ENCODE results near the gene MAPK4.

DNA sequence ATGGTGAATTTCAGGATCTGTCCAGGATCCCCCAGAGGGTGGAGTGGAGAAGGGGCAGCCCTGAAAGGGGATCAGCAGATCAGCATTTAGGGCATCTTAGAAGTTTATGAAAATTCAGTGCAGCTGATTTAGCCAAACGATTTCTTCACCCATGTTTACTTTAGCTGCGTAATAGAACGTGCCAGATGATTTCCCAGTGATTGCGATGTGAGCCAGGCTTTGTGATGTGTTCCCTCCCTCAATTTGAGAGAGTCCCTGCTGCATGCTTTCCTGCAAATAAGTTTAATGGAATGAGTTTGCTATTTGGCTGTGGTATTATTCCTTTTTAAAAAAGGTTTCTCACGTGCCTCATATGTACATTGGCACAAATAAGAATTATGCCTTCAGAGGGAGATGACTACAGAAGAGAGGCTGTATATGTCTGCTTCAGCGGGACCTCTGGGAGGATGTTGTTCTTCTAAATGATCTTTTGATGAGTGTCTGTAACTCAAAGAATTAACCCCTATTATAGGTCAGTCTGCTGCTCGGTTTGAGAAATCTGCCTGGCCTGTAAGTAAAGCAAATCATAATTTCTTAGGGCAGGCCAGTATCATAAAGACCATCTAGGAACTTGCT is 148.1 kb downstream of the MAPK4 start:
- TF ChIP-seq, protein P1, sequence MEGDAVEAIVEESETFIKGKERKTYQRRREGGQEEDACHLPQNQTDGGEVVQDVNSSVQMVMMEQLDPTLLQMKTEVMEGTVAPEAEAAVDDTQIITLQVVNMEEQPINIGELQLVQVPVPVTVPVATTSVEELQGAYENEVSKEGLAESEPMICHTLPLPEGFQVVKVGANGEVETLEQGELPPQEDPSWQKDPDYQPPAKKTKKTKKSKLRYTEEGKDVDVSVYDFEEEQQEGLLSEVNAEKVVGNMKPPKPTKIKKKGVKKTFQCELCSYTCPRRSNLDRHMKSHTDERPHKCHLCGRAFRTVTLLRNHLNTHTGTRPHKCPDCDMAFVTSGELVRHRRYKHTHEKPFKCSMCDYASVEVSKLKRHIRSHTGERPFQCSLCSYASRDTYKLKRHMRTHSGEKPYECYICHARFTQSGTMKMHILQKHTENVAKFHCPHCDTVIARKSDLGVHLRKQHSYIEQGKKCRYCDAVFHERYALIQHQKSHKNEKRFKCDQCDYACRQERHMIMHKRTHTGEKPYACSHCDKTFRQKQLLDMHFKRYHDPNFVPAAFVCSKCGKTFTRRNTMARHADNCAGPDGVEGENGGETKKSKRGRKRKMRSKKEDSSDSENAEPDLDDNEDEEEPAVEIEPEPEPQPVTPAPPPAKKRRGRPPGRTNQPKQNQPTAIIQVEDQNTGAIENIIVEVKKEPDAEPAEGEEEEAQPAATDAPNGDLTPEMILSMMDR (IDR thresholded peaks at IDR 0.05; ENCODE audit: low read length): no peak
- no peak for TF ChIP-seq EZH2 (IDR thresholded peaks at IDR 0.05; ENCODE audit: borderline replicate concordance, low read length)
